PFSK-1 (cell line): Measurements from ENCODE around the gene TNRC6C.

Experiments used
- FOXP2 ChIP-seq: optimal IDR thresholded peaks from 2 replicates; pipeline ENCODE3; 2011; ENCODE audit warnings: borderline replicate concordance, control low read depth, inconsistent platforms; ENCODE audit not compliant: insufficient read depth; ENCODE audit errors: extremely low read length, extremely low read depth
- POLR2AphosphoS5 ChIP-seq: IDR thresholded peaks from 2 replicates; pipeline ENCODE4 v1.6.1; 2012; ENCODE audit warnings: low read depth, mild to moderate bottlenecking, control low read depth, low read length, moderate library complexity
- SIN3A ChIP-seq: IDR thresholded peaks from 2 replicates; pipeline ENCODE4 v1.6.1; 2012; ENCODE audit warnings: mild to moderate bottlenecking, low read length, moderate library complexity, borderline replicate concordance; ENCODE audit not compliant: insufficient read depth
- TAF1 ChIP-seq: IDR thresholded peaks from 2 replicates; pipeline ENCODE4 v1.6.1; 2012; ENCODE audit warnings: low read length, control low read depth, borderline replicate concordance; ENCODE audit not compliant: insufficient read depth
- TF ChIP-seq, protein P1 (sequence below), 2 experiments: IDR thresholded peaks; 2 replicates each; pipeline versions ENCODE4 v1.6.1 to v1.8.0; 2011 to 2012; ENCODE audit warnings: low read depth in 2 of 2, low read length in 2 of 2, control low read depth in 1 of 2, inconsistent platforms in 1 of 2, mild to moderate bottlenecking in 1 of 2, moderate library complexity in 1 of 2; ENCODE audit not compliant: insufficient read depth in 1 of 2

DNA sequence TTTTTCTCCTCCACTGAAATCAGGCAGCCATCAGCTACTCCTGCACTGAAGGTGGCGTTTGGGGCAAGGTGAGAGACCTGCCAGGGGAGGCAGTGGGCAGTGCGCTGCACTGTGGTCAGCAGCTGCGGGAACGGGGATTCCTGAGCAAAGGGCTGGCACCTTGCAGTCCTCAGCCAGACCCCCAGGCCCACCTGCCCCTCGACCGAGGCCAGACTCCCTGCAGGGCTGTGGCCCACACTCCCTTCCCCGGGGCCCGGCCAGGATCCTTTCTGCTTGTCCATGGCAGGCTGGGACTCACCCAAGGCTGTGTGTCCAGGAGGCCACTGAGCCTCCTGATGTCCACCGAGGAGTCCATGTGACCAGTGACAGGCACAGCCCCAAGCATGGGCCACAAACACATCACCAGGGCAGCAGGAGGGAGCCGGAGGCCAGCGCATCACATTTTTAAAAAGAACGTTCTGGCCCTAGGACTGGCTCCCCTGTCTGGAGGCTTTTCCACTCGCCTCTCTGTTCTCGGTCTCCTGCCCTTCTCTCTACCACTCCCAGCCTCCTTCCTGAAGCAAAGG lies 28.5 kb upstream of the TNRC6C start:
- TF ChIP-seq POLR2AphosphoS5 (no peak), SIN3A (no peak), TAF1 (no peak), FOXP2 (no peak)
- TF ChIP-seq, protein P1, sequence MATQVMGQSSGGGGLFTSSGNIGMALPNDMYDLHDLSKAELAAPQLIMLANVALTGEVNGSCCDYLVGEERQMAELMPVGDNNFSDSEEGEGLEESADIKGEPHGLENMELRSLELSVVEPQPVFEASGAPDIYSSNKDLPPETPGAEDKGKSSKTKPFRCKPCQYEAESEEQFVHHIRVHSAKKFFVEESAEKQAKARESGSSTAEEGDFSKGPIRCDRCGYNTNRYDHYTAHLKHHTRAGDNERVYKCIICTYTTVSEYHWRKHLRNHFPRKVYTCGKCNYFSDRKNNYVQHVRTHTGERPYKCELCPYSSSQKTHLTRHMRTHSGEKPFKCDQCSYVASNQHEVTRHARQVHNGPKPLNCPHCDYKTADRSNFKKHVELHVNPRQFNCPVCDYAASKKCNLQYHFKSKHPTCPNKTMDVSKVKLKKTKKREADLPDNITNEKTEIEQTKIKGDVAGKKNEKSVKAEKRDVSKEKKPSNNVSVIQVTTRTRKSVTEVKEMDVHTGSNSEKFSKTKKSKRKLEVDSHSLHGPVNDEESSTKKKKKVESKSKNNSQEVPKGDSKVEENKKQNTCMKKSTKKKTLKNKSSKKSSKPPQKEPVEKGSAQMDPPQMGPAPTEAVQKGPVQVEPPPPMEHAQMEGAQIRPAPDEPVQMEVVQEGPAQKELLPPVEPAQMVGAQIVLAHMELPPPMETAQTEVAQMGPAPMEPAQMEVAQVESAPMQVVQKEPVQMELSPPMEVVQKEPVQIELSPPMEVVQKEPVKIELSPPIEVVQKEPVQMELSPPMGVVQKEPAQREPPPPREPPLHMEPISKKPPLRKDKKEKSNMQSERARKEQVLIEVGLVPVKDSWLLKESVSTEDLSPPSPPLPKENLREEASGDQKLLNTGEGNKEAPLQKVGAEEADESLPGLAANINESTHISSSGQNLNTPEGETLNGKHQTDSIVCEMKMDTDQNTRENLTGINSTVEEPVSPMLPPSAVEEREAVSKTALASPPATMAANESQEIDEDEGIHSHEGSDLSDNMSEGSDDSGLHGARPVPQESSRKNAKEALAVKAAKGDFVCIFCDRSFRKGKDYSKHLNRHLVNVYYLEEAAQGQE (IDR thresholded peaks at IDR 0.05; ENCODE audit: insufficient read depth in 1 of 2, low read depth in 2 of 2, low read length in 2 of 2): no peak
